Stomach smooth muscle (tissue), 2 donors: ENCODE data around the gene SMS.

Experiments
- H3K27ac ChIP-seq: one replicate; pipeline ENCODE4 v1.7.0; 2013; ENCODE audit warnings: mild to moderate bottlenecking, low read length, inconsistent platforms
- H3K27me3 ChIP-seq, 2 donors: one replicate each; pipeline ENCODE4 v1.7.0; 2013; ENCODE audit warnings: low read length in 2 of 2; ENCODE audit not compliant: insufficient read depth in 2 of 2, control insufficient read depth in 1 of 2
- H3K36me3 ChIP-seq, 2 donors: one replicate each; pipeline ENCODE4 v1.7.0; 2013; ENCODE audit warnings: low read length in 2 of 2; ENCODE audit not compliant: control insufficient read depth in 2 of 2, insufficient read depth in 2 of 2
- H3K4me1 ChIP-seq: one replicate; pipeline ENCODE4 v1.7.0; 2013; ENCODE audit warnings: low read length; ENCODE audit not compliant: control insufficient read depth, insufficient read depth
- H3K4me3 ChIP-seq, 2 donors: one replicate each; pipeline ENCODE4 v1.7.0; 2013; ENCODE audit warnings: low read length in 2 of 2
- H3K9ac ChIP-seq, 2 donors: one replicate each; pipeline ENCODE4 v1.7.0; 2013; ENCODE audit warnings: low read length in 2 of 2, mild to moderate bottlenecking in 1 of 2
- H3K9me3 ChIP-seq, 2 donors: one replicate each; pipeline ENCODE4 v1.7.0; 2013; ENCODE audit warnings: low read length in 2 of 2; ENCODE audit not compliant: control insufficient read depth in 2 of 2
- donor health status: healthy.
- donor health status: Pancreatic carcinoma.

The SMS gene

DNA sequence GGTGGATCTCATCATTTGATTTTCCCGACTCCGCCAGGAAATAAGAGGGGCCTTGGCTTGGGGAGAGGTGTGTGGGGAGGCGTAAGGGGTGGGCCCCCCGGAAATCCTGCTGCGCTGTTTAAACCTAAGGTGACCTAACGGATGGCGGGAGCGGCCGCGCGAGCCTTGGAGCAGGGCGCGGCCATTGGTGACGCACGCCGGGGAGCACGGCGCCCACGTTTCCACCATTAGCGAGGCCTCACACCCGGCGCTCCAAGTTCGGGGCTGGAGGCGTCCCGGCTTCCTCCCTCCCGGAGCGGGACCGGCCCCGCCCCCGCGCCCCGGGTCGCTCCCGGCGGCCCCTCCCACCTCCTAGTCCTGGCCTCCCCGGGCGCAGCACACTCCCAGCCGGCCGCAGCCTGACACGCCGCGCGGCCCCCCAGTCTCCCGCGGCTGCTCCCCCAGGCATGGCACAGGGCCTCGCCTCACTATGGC is at the start of gene SMS:
TSS of gene SMS (plus strand) at position 354 of the 474 bp plus-strand sequence. CDS start at position 470, 116 bp downstream.
- H3K27ac ChIP-seq = peak within 1 kb of the TSS; percentile 63
- H3K9me3 ChIP-seq = no peaks in the 10 kb centered on the region
- H3K4me1 ChIP-seq = peaks cover 4% of the 10 kb centered on the region
- H3K4me3 ChIP-seq = peak within 1 kb of the TSS; percentile 62 to 72
- H3K36me3 ChIP-seq = no peaks in the 10 kb centered on the region
- peaks cover 0 to 5% of the 10 kb centered on the region in 2 donors for H3K27me3 ChIP-seq
- peak within 1 kb of the TSS; percentile 72 to 78 for H3K9ac ChIP-seq

DNA sequence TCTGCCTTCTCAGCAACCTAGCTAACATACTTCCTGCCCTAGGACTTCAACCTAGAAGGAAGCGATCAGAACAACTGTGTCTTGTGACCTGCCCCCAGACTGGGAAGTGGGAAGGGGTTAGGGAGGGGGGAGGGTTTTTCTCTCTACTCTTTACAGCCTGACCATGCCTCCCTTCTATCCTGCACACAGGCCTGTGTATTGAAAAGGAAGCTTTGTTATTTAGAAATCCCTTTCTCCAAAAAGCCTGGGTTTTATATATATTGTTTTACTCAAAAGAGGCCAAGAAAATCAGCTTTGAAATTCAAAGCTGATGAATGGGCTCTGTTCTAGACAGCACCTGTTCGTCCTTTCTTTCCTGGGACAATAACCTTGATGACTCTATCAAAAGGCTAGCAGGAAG is 35.2 kb upstream of the SMS start:
- H3K9ac ChIP-seq = no peak overlapping the region
- no peaks in the 10 kb centered on the region for H3K9me3 ChIP-seq
- H3K4me3 ChIP-seq = no peak overlapping the region

DNA sequence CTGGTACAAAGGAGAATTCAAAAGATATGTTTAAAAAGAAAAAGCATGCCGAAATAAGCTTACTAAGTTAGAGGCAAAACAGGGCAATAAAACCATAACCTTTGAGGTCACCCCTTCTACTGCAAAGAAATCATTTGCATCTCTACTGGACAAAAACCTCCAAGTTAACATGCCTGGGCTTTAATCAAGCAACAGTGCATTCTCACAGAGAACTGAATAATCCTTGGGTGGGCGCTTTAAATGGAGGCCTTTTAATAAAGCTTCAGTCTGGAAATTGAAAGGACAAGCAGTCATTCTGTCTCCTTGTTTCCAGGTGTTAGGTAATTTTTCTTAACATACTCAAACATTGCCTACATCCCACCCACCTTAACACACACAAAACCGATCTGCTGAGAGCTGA is 34.6 kb upstream of the SMS start:
- Histone ChIP-seq H3K4me1 (no peaks in the 10 kb centered on the region), H3K27ac (no peak overlapping the region), H3K9ac (no peak overlapping the region), H3K27me3 (no peaks in the 10 kb centered on the region), H3K4me3 (no peak overlapping the region), H3K9me3 (no peaks in the 10 kb centered on the region), H3K36me3 (no peaks in the 10 kb centered on the region)

More for the DNA sequence above, 35.2 kb upstream of the SMS start:
- Histone ChIP-seq H3K27me3 (no peaks in the 10 kb centered on the region), H3K36me3 (no peaks in the 10 kb centered on the region), H3K27ac (no peak overlapping the region), H3K4me1 (no peaks in the 10 kb centered on the region)

DNA sequence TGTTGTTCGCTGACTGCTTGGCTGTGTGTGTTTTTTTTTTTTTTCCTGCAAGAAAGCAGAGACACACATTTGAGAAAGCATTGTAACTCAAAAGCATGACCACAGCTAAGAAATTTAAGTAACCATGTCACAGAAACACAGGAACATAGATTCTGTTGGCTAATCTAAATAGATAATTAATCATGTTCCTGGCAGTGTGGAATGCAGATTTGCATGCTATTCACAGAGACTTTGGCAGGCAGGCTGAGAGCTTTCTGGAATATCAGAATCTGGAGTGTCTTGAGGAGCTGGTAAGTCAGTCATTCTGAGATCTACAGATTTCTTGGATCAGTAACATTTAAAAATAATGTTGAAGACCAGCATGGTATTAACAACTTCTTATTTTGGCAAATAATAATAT is 33.2 kb upstream of the SMS start:
- Histone ChIP-seq H3K27ac (no peak overlapping the region), H3K36me3 (no peaks in the 10 kb centered on the region)

DNA sequence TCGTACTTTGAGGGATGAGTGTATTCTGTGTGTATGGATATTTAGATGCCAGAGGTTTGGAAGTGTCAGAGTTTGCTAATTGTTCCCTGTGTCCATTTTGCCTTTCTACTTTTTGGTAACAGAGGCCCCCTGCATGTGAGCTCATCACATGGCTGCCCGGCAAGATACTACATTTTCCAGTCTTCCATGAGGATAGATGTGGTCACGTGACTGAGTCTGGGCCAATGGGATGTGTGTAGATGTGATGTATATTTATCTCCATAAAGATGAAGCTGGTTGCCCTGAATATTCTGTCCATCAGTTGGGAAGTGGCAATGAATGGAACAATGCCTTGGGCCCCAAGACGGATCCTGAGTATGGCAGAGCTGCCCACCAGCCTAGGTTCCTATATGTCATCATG is 29.0 kb upstream of the SMS start:
- Histone ChIP-seq H3K4me3 (no peak overlapping the region), H3K27ac (no peak overlapping the region), H3K4me1 (no peaks in the 10 kb centered on the region), H3K9ac (no peak overlapping the region), H3K36me3 (no peaks in the 10 kb centered on the region), H3K27me3 (no peaks in the 10 kb centered on the region), H3K9me3 (no peaks in the 10 kb centered on the region)

More for the DNA sequence above, 33.2 kb upstream of the SMS start:
- Histone ChIP-seq H3K9me3 (no peaks in the 10 kb centered on the region), H3K9ac (no peak overlapping the region), H3K4me3 (no peak overlapping the region), H3K27me3 (no peaks in the 10 kb centered on the region), H3K4me1 (no peaks in the 10 kb centered on the region)

DNA sequence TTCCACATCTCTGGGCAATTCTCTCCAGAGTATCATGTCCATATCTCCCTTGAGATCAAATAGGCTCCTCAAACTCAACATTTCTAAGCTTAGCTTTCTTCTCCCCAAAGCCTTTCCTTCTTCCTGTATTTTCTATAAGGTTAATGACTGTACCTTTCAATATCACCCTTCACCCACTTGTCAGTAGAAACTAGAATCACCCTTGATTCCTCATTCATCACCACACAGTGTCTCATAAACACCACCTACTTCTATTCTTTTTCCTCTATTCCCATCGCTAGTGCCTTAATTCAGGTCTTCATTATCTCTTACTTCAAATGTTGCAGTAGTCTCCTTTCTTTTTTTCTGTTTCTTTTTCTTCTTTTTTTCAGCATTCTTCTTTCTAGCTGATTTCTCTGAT is 28.3 kb upstream of the SMS start:
- H3K4me1 ChIP-seq = no peaks in the 10 kb centered on the region
- no peaks in the 10 kb centered on the region for H3K27me3 ChIP-seq
- H3K4me3 ChIP-seq = no peak overlapping the region
- H3K27ac ChIP-seq = no peak overlapping the region
- no peak overlapping the region for H3K9ac ChIP-seq
- no peaks in the 10 kb centered on the region for H3K36me3 ChIP-seq
- H3K9me3 ChIP-seq = no peaks in the 10 kb centered on the region

DNA sequence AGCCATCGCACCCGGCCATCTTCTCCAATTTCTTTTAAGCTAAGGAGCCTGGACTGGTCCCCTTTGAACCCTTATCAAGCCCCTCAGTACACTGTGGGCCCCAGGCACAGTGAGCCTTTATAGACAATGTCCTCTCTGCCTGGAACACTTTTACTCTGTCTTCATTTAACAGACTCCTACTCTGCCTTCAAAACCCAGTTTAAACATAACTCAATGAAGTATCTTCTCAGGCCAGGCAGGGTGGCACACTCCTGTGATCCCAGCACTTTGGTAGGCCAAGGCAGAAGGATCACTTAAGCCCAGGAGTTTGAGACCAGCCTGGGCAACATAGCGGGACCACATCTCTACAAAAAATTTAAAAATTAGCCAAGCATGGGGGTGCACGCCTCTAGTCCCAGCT is 27.5 kb upstream of the SMS start:
- Histone ChIP-seq H3K4me3 (no peak overlapping the region), H3K4me1 (no peaks in the 10 kb centered on the region), H3K36me3 (no peaks in the 10 kb centered on the region), H3K27me3 (no peaks in the 10 kb centered on the region), H3K9ac (no peak overlapping the region), H3K27ac (no peak overlapping the region), H3K9me3 (no peaks in the 10 kb centered on the region)

DNA sequence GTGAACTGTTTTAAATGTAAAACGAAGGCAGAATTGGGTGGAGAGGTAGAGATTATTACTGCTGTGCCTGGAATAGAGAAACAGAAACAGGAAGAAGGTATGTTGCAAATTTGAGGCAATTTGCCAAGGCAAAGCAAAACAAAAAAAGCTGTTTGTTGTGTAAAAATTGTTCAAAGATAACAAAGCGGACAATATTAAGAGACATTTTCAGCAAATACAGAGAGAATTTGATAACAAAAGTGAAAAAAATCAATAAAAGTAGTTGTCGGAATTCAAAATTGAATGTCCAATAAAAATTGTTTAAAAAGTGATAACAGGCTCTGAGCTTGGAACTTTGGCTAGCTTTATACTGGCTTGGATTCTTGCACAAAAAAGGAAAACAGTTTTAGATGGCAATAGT is 14.4 kb upstream of the SMS start:
- Histone ChIP-seq H3K27me3 (no peaks in the 10 kb centered on the region), H3K9me3 (no peaks in the 10 kb centered on the region), H3K4me1 (no peaks in the 10 kb centered on the region), H3K27ac (no peak overlapping the region), H3K4me3 (no peak overlapping the region), H3K36me3 (no peaks in the 10 kb centered on the region), H3K9ac (no peak overlapping the region)

DNA sequence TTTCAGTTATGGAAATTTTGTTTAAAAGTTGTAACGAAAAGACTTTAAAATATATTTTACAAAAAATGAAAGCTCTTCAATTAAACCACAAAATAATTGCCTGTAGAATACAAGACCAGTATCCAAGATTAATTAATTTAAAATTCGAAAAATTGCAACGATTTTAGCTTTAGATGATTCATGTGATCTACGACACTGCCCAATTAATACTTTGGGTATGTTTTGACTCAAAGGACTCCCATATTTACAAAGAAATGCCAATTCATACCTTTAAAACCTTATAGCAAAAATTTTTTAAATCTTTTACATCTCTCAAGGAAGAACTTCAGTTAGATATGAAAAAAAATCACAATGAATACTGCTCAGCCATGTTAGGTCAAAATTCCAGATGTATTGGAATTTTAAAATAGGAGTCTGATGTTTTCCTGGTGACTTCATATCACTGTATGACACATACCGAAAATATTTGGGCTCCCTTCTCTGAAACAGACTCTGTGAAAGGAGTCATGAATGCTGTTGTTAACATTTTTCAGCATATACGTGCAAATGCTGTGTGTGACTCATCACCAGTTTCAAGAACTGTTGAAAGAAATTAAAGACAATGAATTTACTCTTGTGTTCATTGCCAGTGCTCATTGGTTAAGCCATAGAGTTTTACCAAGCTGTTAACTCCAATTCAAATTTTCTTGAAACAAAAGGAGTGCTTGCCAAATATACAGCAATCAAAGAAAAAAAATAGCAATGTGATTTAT is 13.8 kb upstream of the SMS start:
- no peaks in the 10 kb centered on the region for H3K27me3 ChIP-seq
- H3K9me3 ChIP-seq = no peaks in the 10 kb centered on the region
- H3K27ac ChIP-seq = no peak overlapping the region
- no peaks in the 10 kb centered on the region for H3K4me1 ChIP-seq
- no peak overlapping the region for H3K4me3 ChIP-seq
- H3K9ac ChIP-seq = no peak overlapping the region
- no peaks in the 10 kb centered on the region for H3K36me3 ChIP-seq

DNA sequence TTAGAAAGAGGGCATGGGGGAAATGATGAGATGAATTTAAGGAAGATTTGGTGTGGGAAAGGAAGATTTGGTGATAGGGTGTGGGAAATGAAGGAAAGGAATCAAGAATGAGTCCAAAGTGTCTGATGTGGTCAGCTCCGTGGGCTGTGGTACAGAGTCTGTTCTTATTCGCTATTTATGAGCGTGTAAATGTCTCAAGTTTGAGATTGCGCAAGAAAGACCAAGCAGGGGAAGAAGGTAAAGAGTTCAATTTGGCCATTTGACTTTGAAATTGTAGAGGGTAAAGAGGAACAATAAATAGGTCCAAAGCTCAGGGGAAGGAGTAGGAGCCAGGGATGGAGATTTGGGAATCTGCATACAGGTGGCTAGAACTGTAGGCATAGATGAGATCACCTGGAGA is 11.3 kb upstream of the SMS start:
- no peaks in the 10 kb centered on the region for H3K36me3 ChIP-seq

DNA sequence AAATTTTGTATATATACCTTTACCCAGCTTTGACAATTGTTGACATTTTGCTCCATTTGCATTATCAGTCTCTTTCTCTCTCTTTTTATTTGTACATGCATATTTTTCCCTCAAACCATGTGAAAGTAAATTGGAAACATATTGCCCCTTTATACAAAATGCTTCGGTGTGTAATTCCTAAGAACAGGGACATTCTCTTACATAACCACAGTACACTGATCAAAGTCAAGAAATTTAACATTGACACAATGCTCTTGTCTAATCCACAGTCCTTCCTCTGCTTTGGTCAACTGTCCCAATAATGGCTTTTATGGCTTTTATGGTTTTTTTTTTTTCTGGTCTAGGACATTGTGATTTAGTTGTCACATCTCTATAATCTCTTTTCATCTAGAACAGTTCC is 9.5 kb upstream of the SMS start:
- no peak overlapping the region for H3K27ac ChIP-seq
- H3K4me3 ChIP-seq = no peak overlapping the region
- no peaks in the 10 kb centered on the region for H3K4me1 ChIP-seq
- H3K36me3 ChIP-seq = no peaks in the 10 kb centered on the region
- no peaks in the 10 kb centered on the region for H3K27me3 ChIP-seq
- H3K9ac ChIP-seq = no peak overlapping the region
- no peaks in the 10 kb centered on the region for H3K9me3 ChIP-seq

More for the DNA sequence above, 11.3 kb upstream of the SMS start:
- no peak overlapping the region for H3K27ac ChIP-seq
- no peaks in the 10 kb centered on the region for H3K9me3 ChIP-seq
- no peaks in the 10 kb centered on the region for H3K27me3 ChIP-seq
- H3K4me1 ChIP-seq = no peaks in the 10 kb centered on the region
- no peak overlapping the region for H3K9ac ChIP-seq
- H3K4me3 ChIP-seq = no peak overlapping the region
